GM06990 (cell line): ENCODE measurements around the gene CSAG3.
"Not testable (repeated sequence)": the region's sequence is repeated elsewhere in the genome, so short reads cannot be mapped to it uniquely, and the experiment has no call there.

Experiments used
- DNase-seq: peaks from one replicate; pipeline ENCODE4 v3.0.0-alpha.2; 2011; ENCODE audit not compliant: insufficient read length; ENCODE audit errors: extremely low read depth
- H3K27me3 ChIP-seq: replicated peaks from 2 replicates; pipeline ENCODE4 v1.6.0; 2011; ENCODE audit warnings: low read length; ENCODE audit not compliant: control insufficient read depth, insufficient read depth
- H3K36me3 ChIP-seq: 2 replicates; pipeline ENCODE4 v1.5.1; 2011; ENCODE audit warnings: low read length; ENCODE audit not compliant: control insufficient read depth, insufficient read depth
- H3K4me3 ChIP-seq: replicated peaks from 2 replicates; pipeline ENCODE4 v1.5.1; 2011; ENCODE audit warnings: low read depth, mild to moderate bottlenecking, control low read depth, low read length
- TF ChIP-seq, protein P1 (sequence below): IDR thresholded peaks from 2 replicates; pipeline ENCODE4 v1.5.1; 2011; ENCODE audit warnings: low read length, control low read depth, mild to moderate bottlenecking, inconsistent platforms; ENCODE audit not compliant: insufficient read depth, poor library complexity, severe bottlenecking

The CSAG3 gene

GRCh38 chrX:152758918-152759317, at the start of gene CSAG3:
TSS of gene CSAG3 (plus strand) at chrX:152759218.
- H3K36me3 ChIP-seq, DNase-seq, H3K4me3 ChIP-seq, H3K27me3 ChIP-seq: not testable (repeated sequence)

DNA sequence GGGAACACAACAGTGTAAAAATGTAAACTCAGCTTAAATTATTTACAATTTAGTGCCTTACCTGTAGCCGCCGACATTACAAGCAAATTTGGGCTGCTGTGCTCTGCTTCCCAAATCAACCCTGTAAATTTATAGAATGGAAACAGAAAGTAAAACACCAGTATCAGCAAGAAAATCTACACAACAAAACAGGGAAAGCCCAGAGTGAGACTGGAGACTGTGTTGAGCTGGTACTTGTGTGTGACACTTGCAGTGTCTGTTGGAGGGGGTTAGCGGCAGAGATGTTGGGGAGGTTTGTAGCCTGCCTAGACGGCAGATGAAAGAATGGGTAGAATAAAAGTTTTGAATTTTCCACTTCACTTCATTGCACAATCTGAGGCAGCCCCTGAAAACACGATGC, 45.8 kb upstream of the CSAG3 start:
- DNase-seq, H3K36me3 ChIP-seq, H3K27me3 ChIP-seq, H3K4me3 ChIP-seq: not testable (repeated sequence)

DNA sequence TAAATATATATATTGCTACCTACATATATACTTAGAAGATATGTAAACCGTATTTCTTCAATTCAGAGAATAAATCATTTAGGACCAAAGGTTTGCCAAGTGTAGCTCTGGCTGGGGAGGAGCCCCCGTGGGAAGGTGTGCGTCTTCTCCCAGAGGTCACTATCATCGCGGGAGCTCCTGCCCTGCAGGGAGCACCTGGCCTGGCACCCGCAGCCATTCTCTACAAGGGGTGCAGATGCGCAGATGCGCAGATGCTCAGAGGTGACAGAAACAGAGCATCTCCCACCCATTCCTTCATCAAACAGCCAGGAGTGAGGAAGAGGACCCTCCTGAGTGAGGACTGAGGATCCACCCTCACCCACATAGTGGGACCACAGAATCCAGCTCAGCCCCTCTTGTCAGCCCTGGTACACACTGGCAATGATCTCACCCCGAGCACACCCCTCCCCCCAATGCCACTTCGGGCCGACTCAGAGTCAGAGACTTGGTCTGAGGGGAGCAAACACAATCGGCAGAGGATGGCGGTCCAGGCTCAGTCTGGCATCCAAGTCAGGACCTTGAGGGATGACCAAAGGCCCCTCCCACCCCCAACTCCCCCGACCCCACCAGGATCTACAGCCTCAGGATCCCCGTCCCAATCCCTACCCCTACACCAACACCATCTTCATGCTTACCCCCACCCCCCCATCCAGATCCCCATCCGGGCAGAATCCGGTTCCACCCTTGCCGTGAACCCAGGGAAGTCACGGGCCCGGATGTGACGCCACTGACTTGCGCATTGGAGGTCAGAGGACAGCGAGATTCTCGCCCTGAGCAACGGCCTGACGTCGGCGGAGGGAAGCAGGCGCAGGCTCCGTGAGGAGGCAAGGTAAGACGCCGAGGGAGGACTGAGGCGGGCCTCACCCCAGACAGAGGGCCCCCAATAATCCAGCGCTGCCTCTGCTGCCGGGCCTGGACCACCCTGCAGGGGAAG, 44.9 kb upstream of the CSAG3 start, which contains the start of gene MAGEA2B:
MAGEA2B (plus strand) TSS at position 814 of the 973 bp plus-strand sequence. CDS start 2,479 bp downstream, outside the sequence.
- H3K4me3 ChIP-seq, H3K36me3 ChIP-seq, DNase-seq, H3K27me3 ChIP-seq: not testable (repeated sequence)

DNA sequence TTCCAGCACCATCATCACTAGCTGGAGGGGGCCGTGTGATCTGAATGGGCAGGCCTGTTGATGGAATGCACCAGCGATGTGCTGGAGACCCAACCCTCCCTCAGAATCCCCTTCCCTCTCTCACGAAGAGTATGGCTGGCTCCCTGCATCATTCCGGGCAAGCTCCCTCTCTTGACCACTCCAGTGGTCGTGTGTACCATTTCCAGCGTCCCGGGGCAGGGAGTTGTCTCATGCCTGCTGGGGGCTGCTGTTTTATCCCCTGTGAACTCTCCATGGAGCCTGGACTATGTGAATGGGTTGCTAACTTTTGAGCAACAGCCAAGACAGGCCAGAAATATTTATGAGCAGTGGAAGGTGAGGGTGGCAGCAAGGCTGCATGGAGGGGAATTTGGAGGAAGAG, 33.6 kb upstream of the CSAG3 start:
- Histone ChIP-seq H3K4me3 (no peak overlapping the region), H3K27me3 (no peaks in the 10 kb centered on the region), H3K36me3 (no peaks in the 10 kb centered on the region)
- TF ChIP-seq, protein P1, sequence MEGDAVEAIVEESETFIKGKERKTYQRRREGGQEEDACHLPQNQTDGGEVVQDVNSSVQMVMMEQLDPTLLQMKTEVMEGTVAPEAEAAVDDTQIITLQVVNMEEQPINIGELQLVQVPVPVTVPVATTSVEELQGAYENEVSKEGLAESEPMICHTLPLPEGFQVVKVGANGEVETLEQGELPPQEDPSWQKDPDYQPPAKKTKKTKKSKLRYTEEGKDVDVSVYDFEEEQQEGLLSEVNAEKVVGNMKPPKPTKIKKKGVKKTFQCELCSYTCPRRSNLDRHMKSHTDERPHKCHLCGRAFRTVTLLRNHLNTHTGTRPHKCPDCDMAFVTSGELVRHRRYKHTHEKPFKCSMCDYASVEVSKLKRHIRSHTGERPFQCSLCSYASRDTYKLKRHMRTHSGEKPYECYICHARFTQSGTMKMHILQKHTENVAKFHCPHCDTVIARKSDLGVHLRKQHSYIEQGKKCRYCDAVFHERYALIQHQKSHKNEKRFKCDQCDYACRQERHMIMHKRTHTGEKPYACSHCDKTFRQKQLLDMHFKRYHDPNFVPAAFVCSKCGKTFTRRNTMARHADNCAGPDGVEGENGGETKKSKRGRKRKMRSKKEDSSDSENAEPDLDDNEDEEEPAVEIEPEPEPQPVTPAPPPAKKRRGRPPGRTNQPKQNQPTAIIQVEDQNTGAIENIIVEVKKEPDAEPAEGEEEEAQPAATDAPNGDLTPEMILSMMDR: no peak
- no peak for DNase-seq

DNA sequence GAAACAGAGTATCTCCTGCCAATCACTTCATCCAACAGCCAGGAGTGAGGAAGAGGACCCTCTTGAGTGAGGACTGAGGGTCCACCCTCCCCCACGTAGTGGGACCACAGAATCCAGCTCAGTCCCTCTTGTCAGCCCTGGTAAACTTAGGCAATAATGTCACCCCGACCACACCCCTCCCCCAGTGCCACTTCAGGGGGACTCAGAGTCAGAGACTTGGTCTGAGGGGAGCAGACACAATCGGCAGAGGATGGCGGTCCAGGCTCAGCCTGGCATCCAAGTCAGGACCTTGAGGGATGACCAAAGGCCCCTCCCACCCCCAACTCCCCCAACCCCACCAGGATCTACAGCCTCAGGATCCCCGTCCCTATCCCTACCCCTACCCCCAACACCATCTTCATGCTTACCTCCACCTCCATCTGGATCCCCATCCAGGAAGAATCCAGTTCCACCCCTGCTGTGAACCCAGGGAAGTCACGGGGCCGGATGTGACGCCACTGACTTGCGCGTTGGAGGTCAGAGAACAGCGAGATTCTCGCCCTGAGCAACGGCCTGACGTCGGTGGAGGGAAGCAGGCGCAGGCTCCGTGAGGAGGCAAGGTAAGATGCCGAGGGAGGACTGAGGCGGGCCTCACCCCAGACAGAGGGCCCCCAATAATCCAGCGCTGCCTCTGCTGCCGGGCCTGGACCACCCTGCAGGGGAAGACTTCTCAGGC, 25.6 kb upstream of the CSAG3 start, which contains the start of the genes CSAG1 and MAGEA12:
CSAG1 (minus strand) TSS at position 461 of the 715 bp plus-strand sequence. CDS start 1,261 bp downstream, outside the sequence.
MAGEA12 (plus strand) TSS at position 497 of the 715 bp plus-strand sequence. CDS start 2,405 bp downstream, outside the sequence.
- H3K36me3 ChIP-seq: no peaks in the 10 kb centered on the region
- no peaks in the 10 kb centered on the region for H3K27me3 ChIP-seq
- TF ChIP-seq, protein P1: no peak
- no peak for DNase-seq
- no peak within 1 kb of the TSS for H3K4me3 ChIP-seq

DNA sequence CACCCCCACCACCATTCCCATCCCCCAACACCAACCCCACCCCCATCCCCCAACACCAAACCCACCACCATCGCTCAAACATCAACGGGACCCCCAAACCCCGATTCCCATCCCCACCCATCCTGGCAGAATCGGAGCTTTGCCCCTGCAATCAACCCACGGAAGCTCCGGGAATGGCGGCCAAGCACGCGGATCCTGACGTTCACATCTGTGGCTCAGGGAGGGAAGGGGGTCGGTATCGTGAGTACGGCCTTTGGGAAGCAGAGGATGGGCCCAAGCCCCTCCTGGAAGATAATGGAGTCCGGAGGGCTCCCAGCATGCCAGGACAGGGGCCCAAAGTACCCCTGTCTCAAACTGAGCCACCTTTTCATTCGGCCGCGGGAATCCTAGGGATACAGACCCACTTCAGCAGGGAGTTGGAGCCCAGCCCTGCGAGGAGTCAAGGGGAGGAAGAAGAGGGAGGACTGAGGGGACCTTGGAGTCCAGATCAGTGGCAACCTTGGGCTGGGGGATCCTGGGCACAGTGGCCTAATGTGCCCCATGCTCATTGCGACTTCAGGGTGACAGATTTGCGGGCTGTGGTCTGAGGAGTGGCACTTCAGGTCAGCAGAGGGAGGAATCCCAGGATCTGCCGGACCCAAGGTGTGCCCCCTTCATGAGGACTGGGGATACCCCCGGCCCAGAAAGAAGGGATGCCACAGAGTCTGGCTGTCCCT, 24.7 kb upstream of the CSAG3 start:
- H3K27me3 ChIP-seq, DNase-seq, H3K4me3 ChIP-seq: not testable (repeated sequence)

DNA sequence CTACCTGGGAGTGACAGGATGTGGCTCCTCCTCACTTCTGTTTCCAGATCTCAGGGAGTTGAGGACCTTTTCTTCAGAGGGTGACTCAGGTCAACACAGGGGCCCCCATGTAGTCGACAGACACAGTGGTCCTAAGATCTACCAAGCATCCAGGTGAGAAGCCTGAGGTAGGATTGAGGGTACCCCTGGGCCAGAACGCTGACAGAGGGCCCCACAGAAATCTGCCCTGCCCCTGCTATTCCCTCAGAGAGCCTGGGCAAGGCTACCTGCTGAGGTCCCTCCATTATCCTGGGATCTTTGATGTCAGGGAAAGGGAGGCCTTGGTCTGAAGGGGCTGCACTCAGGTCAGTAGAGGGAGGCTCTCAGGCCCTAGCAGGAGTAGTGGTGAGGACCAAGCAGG, 23.9 kb upstream of the CSAG3 start:
- no peak for DNase-seq
- Histone ChIP-seq H3K27me3 (no peaks in the 10 kb centered on the region), H3K4me3 (no peak overlapping the region), H3K36me3 (no peaks in the 10 kb centered on the region)
- TF ChIP-seq, protein P1: no peak

More for the DNA sequence above, 24.7 kb upstream of the CSAG3 start:
- H3K36me3 ChIP-seq: not testable (repeated sequence)
